H1 (cell line): ENCODE measurements around the gene ARL3. TPM values are rescaled to one million over a fixed set of nuclear protein-coding genes. Genes with fewer than 3 reads are reported as not detected.
A peak's percentile ranks its signal among the peaks of the same experiment; 100 is the strongest.

Source experiments
- CREB1 ChIP-seq: IDR thresholded peaks from 2 replicates; pipeline ENCODE4 v1.6.1; 2012; ENCODE audit warnings: inconsistent platforms
- EP300 ChIP-seq, 2 experiments: IDR thresholded peaks; 1 replicate in 1 of 2; 2 replicates in 1 of 2; pipeline ENCODE4 v1.6.1; 2011 to 2012; ENCODE audit warnings: low read depth in 2 of 2, low read length in 2 of 2, mild to moderate bottlenecking in 2 of 2, borderline replicate concordance in 1 of 2, inconsistent platforms in 1 of 2, moderate library complexity in 1 of 2
- KDM4A ChIP-seq: IDR thresholded peaks from one replicate; pipeline ENCODE4 v1.7.1; 2012; ENCODE audit warnings: low read depth, mild to moderate bottlenecking, moderate library complexity, low read length, inconsistent platforms; ENCODE audit not compliant: severe bottlenecking
- POU5F1 ChIP-seq: IDR thresholded peaks from 2 replicates; pipeline ENCODE4 v1.6.1; 2011; ENCODE audit warnings: low read depth, mild to moderate bottlenecking, low read length, moderate library complexity
- RAD21 ChIP-seq, 2 experiments: IDR thresholded peaks in 1 of 2; conservative IDR thresholded peaks in 1 of 2; 2 replicates each; pipeline ENCODE4 v1.6.1; 2011; ENCODE audit warnings: low read depth in 2 of 2, low read length in 2 of 2, improper control_type of control experiment in 1 of 2, inconsistent platforms in 1 of 2, mild to moderate bottlenecking in 1 of 2, moderate library complexity in 1 of 2
- polyA plus RNA-seq, 7 experiments: library from polyadenylated mRNA; depleted of rRNA in 3 of 7; stranded (reverse) in 5 of 7; unstranded in 2 of 7; fragments of >200 nt in 5 of 7; fragments of 200-250 nt in 2 of 7; gene quantifications; 1 replicate in 5 of 7; 2 replicates in 1 of 7; 4 replicates in 1 of 7; pipeline versions ENCODE4 v1.2.1 to v1.2.3, GENCODE V29; 2011 to 2013; ENCODE audit warnings: missing spikeins in 2 of 7, mixed read lengths in 2 of 7
- total RNA-seq: library from RNA; stranded (reverse); fragmentation: NEBNext Ultra II Directional; extraction: Animal tissue kit (Norgen Biotek cat#: 25700); gene quantifications from 2 replicates; pipeline ENCODE4 v1.2.1, GENCODE V29; 2021
- TF ChIP-seq, protein P1 (sequence below): IDR thresholded peaks from 2 replicates; pipeline ENCODE4 v1.6.1; 2012; ENCODE audit warnings: inconsistent platforms
- TF ChIP-seq, protein P2 (sequence below): fragments of 300-600 bp; sonication (generic); IDR thresholded peaks from 2 replicates; pipeline ENCODE4 v1.7.1; 2012; ENCODE audit warnings: low read length, moderate library complexity, mild to moderate bottlenecking, inconsistent platforms; ENCODE audit not compliant: insufficient replicate concordance

Gene ARL3
- total and polyA plus RNA-seq, 2 of the 8 experiments (the other 6 are each of a cell fraction or from before 2014, with no cell fraction given): 8.8 to 16.2 TPM

DNA sequence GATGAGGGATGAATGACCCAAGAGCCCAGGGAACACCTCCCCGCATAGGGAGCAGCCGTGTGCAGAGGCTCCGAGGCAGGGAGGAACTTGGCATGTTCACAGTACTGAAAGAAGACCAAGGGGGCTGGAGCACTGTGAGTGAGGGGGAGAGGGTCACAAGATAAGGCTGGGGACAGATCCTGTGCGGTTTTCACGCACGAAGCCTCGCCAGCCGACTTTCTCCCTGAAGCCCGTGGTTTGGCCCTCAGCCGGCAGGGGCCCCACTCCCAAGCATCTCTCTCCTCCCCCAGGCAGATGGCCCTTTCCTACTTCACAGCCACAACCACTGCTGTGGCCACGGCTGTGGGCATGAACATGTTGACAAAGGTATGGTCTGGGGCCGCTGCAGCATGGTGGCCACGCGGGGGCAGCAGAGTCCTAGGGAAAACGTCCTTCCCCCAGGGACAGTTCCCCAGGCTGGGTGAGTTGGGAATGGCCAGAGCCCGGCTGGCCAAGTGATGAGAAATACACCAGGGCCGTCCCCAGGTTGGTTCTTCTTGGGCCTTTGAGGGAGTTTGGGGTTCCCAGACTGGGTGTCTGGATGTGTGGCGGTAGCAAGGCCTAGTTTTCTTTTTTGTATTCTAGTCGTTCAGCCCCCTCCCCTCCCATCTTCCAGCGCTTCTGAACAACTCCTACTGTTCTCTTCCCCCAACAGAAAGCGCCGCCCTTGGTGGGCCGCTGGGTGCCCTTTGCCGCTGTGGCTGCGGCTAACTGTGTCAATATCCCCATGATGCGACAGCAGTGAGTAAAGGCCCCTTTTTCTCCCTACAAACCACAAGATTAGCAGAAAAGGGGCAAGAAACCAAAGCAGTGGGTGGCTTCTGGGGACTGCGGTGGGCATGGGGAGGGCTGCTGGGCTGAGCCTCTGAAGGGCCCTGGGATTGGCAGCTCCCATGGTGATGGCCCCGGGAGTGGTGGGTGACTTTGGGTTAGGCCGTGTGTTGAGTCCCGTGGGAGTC, 15.1 kb upstream of the ARL3 start (continued):
- TF ChIP-seq EP300 (IDR thresholded peaks at IDR 0.05; ENCODE audit: borderline replicate concordance in 1 of 2, low read depth in 2 of 2, low read length in 2 of 2) (no peak), RAD21 (IDR thresholded peaks at IDR 0.05 in 1 of 2, conservative IDR thresholded peaks at IDR 0.05 in 1 of 2; ENCODE audit: low read depth in 2 of 2, low read length in 2 of 2) (peak; percentile 94 to 98), CREB1 (no peak; the same call in 1 of the 2 replicates), KDM4A (no peak), POU5F1 (no peak)
- TF ChIP-seq, protein P1, sequence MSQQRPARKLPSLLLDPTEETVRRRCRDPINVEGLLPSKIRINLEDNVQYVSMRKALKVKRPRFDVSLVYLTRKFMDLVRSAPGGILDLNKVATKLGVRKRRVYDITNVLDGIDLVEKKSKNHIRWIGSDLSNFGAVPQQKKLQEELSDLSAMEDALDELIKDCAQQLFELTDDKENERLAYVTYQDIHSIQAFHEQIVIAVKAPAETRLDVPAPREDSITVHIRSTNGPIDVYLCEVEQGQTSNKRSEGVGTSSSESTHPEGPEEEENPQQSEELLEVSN: no peak
- TF ChIP-seq, protein P2, sequence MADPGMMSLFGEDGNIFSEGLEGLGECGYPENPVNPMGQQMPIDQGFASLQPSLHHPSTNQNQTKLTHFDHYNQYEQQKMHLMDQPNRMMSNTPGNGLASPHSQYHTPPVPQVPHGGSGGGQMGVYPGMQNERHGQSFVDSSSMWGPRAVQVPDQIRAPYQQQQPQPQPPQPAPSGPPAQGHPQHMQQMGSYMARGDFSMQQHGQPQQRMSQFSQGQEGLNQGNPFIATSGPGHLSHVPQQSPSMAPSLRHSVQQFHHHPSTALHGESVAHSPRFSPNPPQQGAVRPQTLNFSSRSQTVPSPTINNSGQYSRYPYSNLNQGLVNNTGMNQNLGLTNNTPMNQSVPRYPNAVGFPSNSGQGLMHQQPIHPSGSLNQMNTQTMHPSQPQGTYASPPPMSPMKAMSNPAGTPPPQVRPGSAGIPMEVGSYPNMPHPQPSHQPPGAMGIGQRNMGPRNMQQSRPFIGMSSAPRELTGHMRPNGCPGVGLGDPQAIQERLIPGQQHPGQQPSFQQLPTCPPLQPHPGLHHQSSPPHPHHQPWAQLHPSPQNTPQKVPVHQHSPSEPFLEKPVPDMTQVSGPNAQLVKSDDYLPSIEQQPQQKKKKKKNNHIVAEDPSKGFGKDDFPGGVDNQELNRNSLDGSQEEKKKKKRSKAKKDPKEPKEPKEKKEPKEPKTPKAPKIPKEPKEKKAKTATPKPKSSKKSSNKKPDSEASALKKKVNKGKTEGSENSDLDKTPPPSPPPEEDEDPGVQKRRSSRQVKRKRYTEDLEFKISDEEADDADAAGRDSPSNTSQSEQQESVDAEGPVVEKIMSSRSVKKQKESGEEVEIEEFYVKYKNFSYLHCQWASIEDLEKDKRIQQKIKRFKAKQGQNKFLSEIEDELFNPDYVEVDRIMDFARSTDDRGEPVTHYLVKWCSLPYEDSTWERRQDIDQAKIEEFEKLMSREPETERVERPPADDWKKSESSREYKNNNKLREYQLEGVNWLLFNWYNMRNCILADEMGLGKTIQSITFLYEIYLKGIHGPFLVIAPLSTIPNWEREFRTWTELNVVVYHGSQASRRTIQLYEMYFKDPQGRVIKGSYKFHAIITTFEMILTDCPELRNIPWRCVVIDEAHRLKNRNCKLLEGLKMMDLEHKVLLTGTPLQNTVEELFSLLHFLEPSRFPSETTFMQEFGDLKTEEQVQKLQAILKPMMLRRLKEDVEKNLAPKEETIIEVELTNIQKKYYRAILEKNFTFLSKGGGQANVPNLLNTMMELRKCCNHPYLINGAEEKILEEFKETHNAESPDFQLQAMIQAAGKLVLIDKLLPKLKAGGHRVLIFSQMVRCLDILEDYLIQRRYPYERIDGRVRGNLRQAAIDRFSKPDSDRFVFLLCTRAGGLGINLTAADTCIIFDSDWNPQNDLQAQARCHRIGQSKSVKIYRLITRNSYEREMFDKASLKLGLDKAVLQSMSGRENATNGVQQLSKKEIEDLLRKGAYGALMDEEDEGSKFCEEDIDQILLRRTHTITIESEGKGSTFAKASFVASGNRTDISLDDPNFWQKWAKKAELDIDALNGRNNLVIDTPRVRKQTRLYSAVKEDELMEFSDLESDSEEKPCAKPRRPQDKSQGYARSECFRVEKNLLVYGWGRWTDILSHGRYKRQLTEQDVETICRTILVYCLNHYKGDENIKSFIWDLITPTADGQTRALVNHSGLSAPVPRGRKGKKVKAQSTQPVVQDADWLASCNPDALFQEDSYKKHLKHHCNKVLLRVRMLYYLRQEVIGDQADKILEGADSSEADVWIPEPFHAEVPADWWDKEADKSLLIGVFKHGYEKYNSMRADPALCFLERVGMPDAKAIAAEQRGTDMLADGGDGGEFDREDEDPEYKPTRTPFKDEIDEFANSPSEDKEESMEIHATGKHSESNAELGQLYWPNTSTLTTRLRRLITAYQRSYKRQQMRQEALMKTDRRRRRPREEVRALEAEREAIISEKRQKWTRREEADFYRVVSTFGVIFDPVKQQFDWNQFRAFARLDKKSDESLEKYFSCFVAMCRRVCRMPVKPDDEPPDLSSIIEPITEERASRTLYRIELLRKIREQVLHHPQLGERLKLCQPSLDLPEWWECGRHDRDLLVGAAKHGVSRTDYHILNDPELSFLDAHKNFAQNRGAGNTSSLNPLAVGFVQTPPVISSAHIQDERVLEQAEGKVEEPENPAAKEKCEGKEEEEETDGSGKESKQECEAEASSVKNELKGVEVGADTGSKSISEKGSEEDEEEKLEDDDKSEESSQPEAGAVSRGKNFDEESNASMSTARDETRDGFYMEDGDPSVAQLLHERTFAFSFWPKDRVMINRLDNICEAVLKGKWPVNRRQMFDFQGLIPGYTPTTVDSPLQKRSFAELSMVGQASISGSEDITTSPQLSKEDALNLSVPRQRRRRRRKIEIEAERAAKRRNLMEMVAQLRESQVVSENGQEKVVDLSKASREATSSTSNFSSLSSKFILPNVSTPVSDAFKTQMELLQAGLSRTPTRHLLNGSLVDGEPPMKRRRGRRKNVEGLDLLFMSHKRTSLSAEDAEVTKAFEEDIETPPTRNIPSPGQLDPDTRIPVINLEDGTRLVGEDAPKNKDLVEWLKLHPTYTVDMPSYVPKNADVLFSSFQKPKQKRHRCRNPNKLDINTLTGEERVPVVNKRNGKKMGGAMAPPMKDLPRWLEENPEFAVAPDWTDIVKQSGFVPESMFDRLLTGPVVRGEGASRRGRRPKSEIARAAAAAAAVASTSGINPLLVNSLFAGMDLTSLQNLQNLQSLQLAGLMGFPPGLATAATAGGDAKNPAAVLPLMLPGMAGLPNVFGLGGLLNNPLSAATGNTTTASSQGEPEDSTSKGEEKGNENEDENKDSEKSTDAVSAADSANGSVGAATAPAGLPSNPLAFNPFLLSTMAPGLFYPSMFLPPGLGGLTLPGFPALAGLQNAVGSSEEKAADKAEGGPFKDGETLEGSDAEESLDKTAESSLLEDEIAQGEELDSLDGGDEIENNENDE: no peak
